Epithelial cell of umbilical artery (primary cell): ENCODE results near the gene RSL24D1. TPM values are rescaled to one million over a fixed set of nuclear protein-coding genes. Genes with fewer than 3 reads are reported as not detected.

ENCODE experiments used
- total RNA-seq: library from RNA; depleted of rRNA; stranded (reverse); fragments of >200 nt; gene quantifications from 2 replicates; pipeline ENCODE4 v1.2.3, GENCODE V29; 2014

Gene RSL24D1
- 112 and 120 TPM in 2 replicates for total RNA-seq

GRCh38 chr15:55196458-55197361 lies at the start of gene RSL24D1:
TSS of gene RSL24D1 (minus strand) at chr15:55196941. CDS start at chr15:55196890, 51 bp downstream.

Other genes starting within 250 kb of the RSL24D1 start
- 6.5 and 8.7 TPM in 2 replicates for gene RAB27A, start 92.9 kb upstream of the RSL24D1 start, total RNA-seq
- gene PIGBOS1, start 122.2 kb upstream of the RSL24D1 start, total RNA-seq = 9.1 and 16.4 TPM in 2 replicates
- 8.7 and 8.8 TPM in 2 replicates for gene PIGB, start 122.3 kb upstream of the RSL24D1 start, total RNA-seq
- 42.9 and 58.8 TPM in 2 replicates for gene CCPG1, start 211.4 kb upstream of the RSL24D1 start, total RNA-seq
- gene PIERCE2, start 211.6 kb upstream of the RSL24D1 start, total RNA-seq = 0.61 and 1.6 TPM in 2 replicates